BLaER1 (cell line): ENCODE results near the gene LRRC8B.
A peak's percentile ranks its signal among the peaks of the same experiment; 100 is the strongest.

ENCODE experiments used
- H3K27ac ChIP-seq: shearing (Covaris generic); formaldehyde crosslinking; 2 replicates; pipeline ENCODE4 v1.8.1; 2022
- H3K27me3 ChIP-seq: shearing (Covaris generic); formaldehyde crosslinking; 2 replicates; pipeline ENCODE4 v1.8.1; 2022
- H3K36me3 ChIP-seq: shearing (Covaris generic); formaldehyde crosslinking; 2 replicates; pipeline ENCODE4 v1.8.1; 2022
- H3K4me1 ChIP-seq: shearing (Covaris generic); formaldehyde crosslinking; 2 replicates; pipeline ENCODE4 v1.8.1; 2022
- H3K4me2 ChIP-seq: shearing (Covaris generic); formaldehyde crosslinking; 2 replicates; pipeline ENCODE4 v1.8.1; 2022
- H3K4me3 ChIP-seq: shearing (Covaris generic); formaldehyde crosslinking; 2 replicates; pipeline ENCODE4 v1.8.1; 2022
- H3K9ac ChIP-seq: shearing (Covaris generic); formaldehyde crosslinking; 2 replicates; pipeline ENCODE4 v1.8.1; 2022
- H3K9me3 ChIP-seq: shearing (Covaris generic); formaldehyde crosslinking; 2 replicates; pipeline ENCODE4 v1.8.1; 2022
- H4K20me1 ChIP-seq: shearing (Covaris generic); formaldehyde crosslinking; 2 replicates; pipeline ENCODE4 v1.8.1; 2022
- Cebpa-rat ChIP-seq: shearing (Covaris generic); IDR thresholded peaks from 2 replicates; pipeline ENCODE4 v1.8.1; 2022

Gene LRRC8B

DNA sequence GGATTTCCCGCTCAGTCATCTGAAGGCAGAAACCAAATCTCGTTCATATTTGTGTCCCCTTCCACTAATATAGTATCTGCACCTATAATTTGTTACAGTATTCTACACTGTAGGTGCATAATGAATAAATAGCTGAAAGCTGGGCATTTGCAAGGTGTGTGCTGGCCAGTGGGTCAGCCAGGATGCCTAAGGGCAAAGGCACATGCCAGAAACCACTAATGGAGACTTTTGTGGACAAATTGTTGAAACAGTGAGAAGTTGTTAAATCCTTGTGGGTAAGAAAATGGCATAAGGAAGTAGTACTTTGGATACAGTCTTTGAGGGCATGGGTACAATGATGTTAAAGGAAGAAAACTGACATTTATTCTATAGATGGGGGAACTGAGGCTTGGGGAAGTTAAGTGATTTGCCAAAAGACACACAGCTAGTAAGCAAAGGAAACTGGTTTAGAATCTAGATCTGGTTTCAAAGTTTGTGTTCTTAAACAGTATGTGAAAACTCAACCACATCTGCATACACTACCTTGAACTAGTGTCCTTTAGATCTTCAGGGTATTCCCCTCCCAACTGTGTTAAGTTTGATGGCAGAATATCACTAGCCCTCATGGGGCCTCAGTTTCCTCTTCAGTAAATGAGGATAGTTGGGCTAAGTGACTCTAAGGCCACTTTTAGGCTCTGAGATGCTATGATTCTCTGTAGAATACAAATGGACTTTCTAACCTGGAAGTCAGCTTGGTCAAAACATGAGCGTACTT, 81.8 kb downstream of the LRRC8B start:
- H3K9ac ChIP-seq = no peak overlapping the region
- peaks cover 35% of the 10 kb centered on the region for H3K4me1 ChIP-seq
- TF ChIP-seq Cebpa-rat = no peak
- no peaks in the 10 kb centered on the region for H3K9me3 ChIP-seq
- no peak overlapping the region for H3K27ac ChIP-seq
- peaks cover 26% of the 10 kb centered on the region for H3K36me3 ChIP-seq
- no peaks in the 10 kb centered on the region for H3K27me3 ChIP-seq
- H3K4me3 ChIP-seq = no peak overlapping the region
- no peaks in the 10 kb centered on the region for H4K20me1 ChIP-seq
- no peak overlapping the region for H3K4me2 ChIP-seq

DNA sequence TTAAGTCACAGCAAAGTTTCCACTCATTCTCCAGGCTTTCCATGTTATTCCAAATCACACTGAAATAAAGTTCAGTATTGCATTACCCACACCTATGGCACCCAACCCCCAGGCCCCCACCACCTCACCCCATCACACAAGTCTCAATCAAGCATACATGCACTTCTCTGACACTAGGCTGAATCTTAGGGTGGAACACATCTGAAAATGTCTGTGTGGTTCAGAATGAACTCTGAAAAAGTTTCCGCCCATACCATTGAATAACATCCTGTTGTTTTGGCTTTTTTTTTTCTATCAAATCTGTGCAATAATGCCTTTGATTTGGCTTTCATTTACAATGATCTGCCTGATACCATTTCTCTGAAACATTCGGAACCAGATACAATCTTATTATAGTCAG, 82.5 kb downstream of the LRRC8B start:
- peaks cover 42% of the 10 kb centered on the region for H3K4me1 ChIP-seq

GRCh38 chr1:89607586-89608318, 83.1 kb downstream of the LRRC8B start:
- Histone ChIP-seq H4K20me1 (no peaks in the 10 kb centered on the region), H3K4me1 (peaks cover 45% of the 10 kb centered on the region), H3K27ac (no peak overlapping the region), H3K4me3 (no peak overlapping the region), H3K27me3 (no peaks in the 10 kb centered on the region), H3K9me3 (no peaks in the 10 kb centered on the region), H3K9ac (no peak overlapping the region), H3K4me2 (peak overlapping the region; percentile 49), H3K36me3 (peaks cover 23% of the 10 kb centered on the region)
- no peak for TF ChIP-seq Cebpa-rat

More for the DNA sequence above, 82.5 kb downstream of the LRRC8B start:
- Histone ChIP-seq H3K4me2 (0 out of 2 replicates have a peak overlapping the region, but pooled peaks have one; percentile 49), H3K36me3 (peaks cover 23% of the 10 kb centered on the region), H3K9me3 (no peaks in the 10 kb centered on the region), H3K27ac (no peak overlapping the region), H3K4me3 (no peak overlapping the region), H3K9ac (no peak overlapping the region), H3K27me3 (no peaks in the 10 kb centered on the region), H4K20me1 (no peaks in the 10 kb centered on the region)
- TF ChIP-seq Cebpa-rat = no peak

GRCh38 chr1:89608319-89608983, 83.8 kb downstream of the LRRC8B start:
- Histone ChIP-seq H3K9me3 (no peaks in the 10 kb centered on the region), H3K9ac (no peak overlapping the region), H4K20me1 (no peaks in the 10 kb centered on the region), H3K27ac (no peak overlapping the region), H3K4me2 (peak overlapping the region; percentile 49), H3K27me3 (no peaks in the 10 kb centered on the region), H3K36me3 (peaks cover 23% of the 10 kb centered on the region), H3K4me3 (no peak overlapping the region), H3K4me1 (peaks cover 45% of the 10 kb centered on the region)
- TF ChIP-seq Cebpa-rat = no peak

DNA sequence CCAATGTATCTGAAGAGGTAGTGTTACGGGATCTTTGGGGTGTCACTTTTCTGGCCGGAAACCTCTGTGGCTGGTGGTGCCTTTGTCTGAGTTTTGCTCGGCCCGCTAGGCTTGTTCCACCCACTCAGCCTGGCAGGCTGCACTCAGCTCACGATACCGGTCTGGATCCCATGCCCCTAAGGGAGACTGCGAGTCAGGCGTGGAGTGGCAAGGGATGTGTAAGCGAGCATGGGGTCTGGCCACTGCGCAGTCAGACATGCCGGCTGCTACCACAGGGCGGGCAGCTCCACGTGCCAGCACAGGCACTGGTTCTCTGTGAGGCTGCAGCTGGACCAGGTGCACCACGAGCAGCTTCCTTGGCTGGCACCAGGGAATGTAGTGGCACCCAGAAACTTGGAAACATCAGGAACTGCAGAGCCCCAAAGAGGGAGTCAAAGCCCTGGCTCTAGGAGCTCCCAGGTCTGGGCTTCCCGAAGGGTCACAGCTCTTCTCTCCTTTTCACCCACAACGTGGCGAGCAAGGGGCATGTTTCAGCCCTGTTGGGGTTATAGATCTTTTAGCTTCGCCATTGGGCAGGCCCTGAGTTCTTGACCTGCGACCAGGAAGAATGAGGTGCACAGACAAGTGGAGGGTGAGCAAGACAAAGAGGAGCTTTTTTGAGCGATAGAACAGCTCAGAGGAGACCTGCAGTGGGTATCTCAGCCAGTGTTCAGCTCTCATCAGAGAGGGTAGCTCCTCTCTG, 84.5 kb downstream of the LRRC8B start:
- Histone ChIP-seq H3K4me2 (no peak overlapping the region), H3K36me3 (peaks cover 23% of the 10 kb centered on the region), H3K27ac (no peak overlapping the region), H3K9me3 (no peaks in the 10 kb centered on the region), H4K20me1 (no peaks in the 10 kb centered on the region), H3K4me3 (no peak overlapping the region), H3K4me1 (peaks cover 45% of the 10 kb centered on the region), H3K9ac (no peak overlapping the region), H3K27me3 (no peaks in the 10 kb centered on the region)
- no peak for TF ChIP-seq Cebpa-rat

DNA sequence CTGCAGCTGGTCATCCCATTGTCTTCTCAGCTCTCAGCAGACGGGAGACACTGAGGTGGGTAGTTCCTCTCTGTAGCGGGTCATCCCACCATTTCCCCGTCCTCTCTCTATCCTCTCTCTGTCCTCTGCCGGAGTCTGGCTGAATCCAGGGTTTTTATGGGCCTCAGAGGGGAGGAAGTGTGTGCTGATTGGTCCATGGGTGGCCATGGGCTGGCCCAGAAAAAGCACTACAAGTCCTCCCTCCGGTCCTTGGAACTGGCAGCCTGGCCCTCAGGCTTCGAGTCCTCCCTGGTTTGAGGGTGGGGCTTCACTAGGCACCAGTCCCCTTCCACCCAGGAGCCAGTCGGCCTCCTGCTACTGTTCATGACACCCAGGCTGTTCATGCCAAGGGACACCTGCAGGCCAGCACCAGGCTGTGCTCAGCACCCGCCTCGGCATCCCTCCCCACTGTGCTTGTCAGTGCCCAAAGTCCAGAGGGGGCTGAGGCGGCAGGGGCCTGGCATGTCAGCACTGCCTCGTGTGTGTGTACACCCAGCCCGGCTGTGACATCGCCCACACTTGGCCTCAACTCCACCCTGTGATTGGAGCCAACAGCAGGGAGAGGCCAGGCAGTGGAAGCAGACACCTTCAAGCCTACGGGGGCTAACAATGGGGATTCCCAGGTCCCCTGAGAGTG, 85.3 kb downstream of the LRRC8B start:
- no peaks in the 10 kb centered on the region for H3K9me3 ChIP-seq
- TF ChIP-seq Cebpa-rat = no peak
- no peaks in the 10 kb centered on the region for H3K27me3 ChIP-seq
- no peak overlapping the region for H3K27ac ChIP-seq
- peak overlapping the region; percentile 2; the same call in 1 of the 2 replicates for H3K4me2 ChIP-seq
- no peak overlapping the region for H3K4me3 ChIP-seq
- H3K9ac ChIP-seq = no peak overlapping the region
- peaks cover 45% of the 10 kb centered on the region for H3K4me1 ChIP-seq
- peaks cover 23% of the 10 kb centered on the region for H3K36me3 ChIP-seq
- H4K20me1 ChIP-seq = no peaks in the 10 kb centered on the region

DNA sequence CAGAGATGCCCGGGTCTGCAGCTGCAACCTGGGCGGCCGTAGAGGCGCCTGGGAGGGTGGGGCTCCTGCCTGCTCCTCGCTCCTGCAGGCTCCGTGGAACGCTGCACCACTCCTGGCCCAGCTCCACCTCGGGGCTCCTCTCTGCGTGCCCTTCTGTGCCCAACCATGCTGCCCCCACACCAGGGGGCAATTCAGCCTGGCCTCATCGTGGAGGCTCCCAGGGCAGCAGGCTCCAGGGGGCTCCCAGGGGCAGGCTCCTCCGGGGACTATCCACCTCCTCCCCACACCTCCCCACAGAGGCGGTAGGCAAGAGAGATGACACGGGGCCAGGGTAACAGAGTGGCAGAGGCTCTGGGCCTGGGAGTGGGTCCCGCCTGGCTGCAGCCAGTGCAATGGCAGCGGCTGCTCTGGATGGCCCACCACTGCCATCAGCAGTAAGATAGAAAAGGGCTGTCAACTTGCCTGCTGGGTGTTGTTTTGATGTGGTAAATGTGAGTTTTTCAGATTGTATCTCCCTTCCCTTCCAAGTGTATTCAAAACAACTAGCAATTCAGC, 85.9 kb downstream of the LRRC8B start:
- no peak for TF ChIP-seq Cebpa-rat
- Histone ChIP-seq H3K27me3 (no peaks in the 10 kb centered on the region), H3K27ac (no peak overlapping the region), H3K9ac (no peak overlapping the region), H3K4me3 (no peak overlapping the region), H3K36me3 (peaks cover 26% of the 10 kb centered on the region), H3K4me1 (peaks cover 43% of the 10 kb centered on the region), H4K20me1 (no peaks in the 10 kb centered on the region), H3K4me2 (peak overlapping the region; percentile 2; the same call in 1 of the 2 replicates), H3K9me3 (no peaks in the 10 kb centered on the region)

GRCh38 chr1:89611721-89612120, 87.1 kb downstream of the LRRC8B start:
- Histone ChIP-seq H3K27ac (no peak overlapping the region), H3K4me1 (peaks cover 39% of the 10 kb centered on the region), H3K9me3 (no peaks in the 10 kb centered on the region), H4K20me1 (no peaks in the 10 kb centered on the region), H3K27me3 (no peaks in the 10 kb centered on the region), H3K4me3 (no peak overlapping the region), H3K36me3 (peaks cover 36% of the 10 kb centered on the region), H3K9ac (no peak overlapping the region), H3K4me2 (peak overlapping the region; percentile 12; the same call in 1 of the 2 replicates)
- TF ChIP-seq Cebpa-rat = no peak

GRCh38 chr1:89613928-89614327, 89.3 kb downstream of the LRRC8B start:
- TF ChIP-seq Cebpa-rat = no peak
- Histone ChIP-seq H3K36me3 (peaks cover 52% of the 10 kb centered on the region), H3K4me3 (no peak overlapping the region), H3K9me3 (peaks cover 16% of the 10 kb centered on the region), H3K9ac (no peak overlapping the region), H4K20me1 (no peaks in the 10 kb centered on the region), H3K4me2 (no peak overlapping the region), H3K4me1 (peaks cover 25% of the 10 kb centered on the region), H3K27ac (no peak overlapping the region), H3K27me3 (no peaks in the 10 kb centered on the region)
